Duodenal mucosa (tissue), 2 donors: ENCODE measurements around the gene KIF5B.
"Not testable (repeated sequence)": the region's sequence is repeated elsewhere in the genome, so short reads cannot be mapped to it uniquely, and the experiment has no call there.

Experiments
- H3K27ac ChIP-seq: one replicate; pipeline ENCODE4 v1.7.0; 2013; ENCODE audit warnings: low read depth, low read length
- H3K27me3 ChIP-seq, 2 donors: one replicate each; pipeline ENCODE4 v1.7.0; 2013; ENCODE audit warnings: low read length in 2 of 2, control low read depth in 1 of 2; ENCODE audit not compliant: insufficient read depth in 2 of 2, control insufficient read depth in 1 of 2
- H3K36me3 ChIP-seq, 2 donors: one replicate each; pipeline ENCODE4 v1.7.0; 2013; ENCODE audit warnings: low read length in 2 of 2, control low read depth in 1 of 2; ENCODE audit not compliant: insufficient read depth in 2 of 2, control insufficient read depth in 1 of 2
- H3K4me1 ChIP-seq, 2 donors: one replicate each; pipeline ENCODE4 v1.7.0; 2013; ENCODE audit warnings: low read length in 2 of 2, control low read depth in 1 of 2; ENCODE audit not compliant: insufficient read depth in 2 of 2, control insufficient read depth in 1 of 2
- H3K4me3 ChIP-seq, 2 donors: one replicate each; pipeline ENCODE4 v1.7.0; 2013; ENCODE audit warnings: low read length in 2 of 2, low read depth in 1 of 2
- H3K9ac ChIP-seq, 2 donors: one replicate each; pipeline ENCODE4 v1.7.0; 2013; ENCODE audit warnings: low read length in 2 of 2, low read depth in 1 of 2
- H3K9me3 ChIP-seq, 2 donors: one replicate each; pipeline ENCODE4 v1.7.0; 2013; ENCODE audit warnings: low read length in 2 of 2, control low read depth in 1 of 2; ENCODE audit not compliant: control insufficient read depth in 1 of 2

Gene KIF5B

GRCh38 chr10:31999070-31999660, 57.1 kb downstream of the KIF5B start:
- H3K4me1 ChIP-seq = peaks cover 3 to 6% of the 10 kb centered on the region in 2 donors

GRCh38 chr10:31994926-31995325, 61.3 kb downstream of the KIF5B start:
- H3K4me1 ChIP-seq = no peaks in the 10 kb centered on the region
- no peak overlapping the region for H3K9ac ChIP-seq
- H3K27me3 ChIP-seq = no peaks in the 10 kb centered on the region
- H3K36me3 ChIP-seq = no peaks in the 10 kb centered on the region
- H3K27ac ChIP-seq = no peak overlapping the region
- no peak overlapping the region for H3K4me3 ChIP-seq
- no peaks in the 10 kb centered on the region for H3K9me3 ChIP-seq

More at GRCh38 chr10:31999070-31999660, 57.1 kb downstream of the KIF5B start:
- Histone ChIP-seq H3K27ac (no peak overlapping the region), H3K27me3 (no peaks in the 10 kb centered on the region), H3K9me3 (no peaks in the 10 kb centered on the region), H3K4me3 (no peak overlapping the region), H3K9ac (no peak overlapping the region), H3K36me3 (no peaks in the 10 kb centered on the region)

GRCh38 chr10:31990937-31991336, 65.3 kb downstream of the KIF5B start:
- Histone ChIP-seq H3K4me3 (no peak overlapping the region), H3K4me1 (no peaks in the 10 kb centered on the region), H3K9ac (no peak overlapping the region), H3K27ac (no peak overlapping the region), H3K9me3 (no peaks in the 10 kb centered on the region), H3K36me3 (no peaks in the 10 kb centered on the region), H3K27me3 (no peaks in the 10 kb centered on the region)

GRCh38 chr10:31987786-31988185, 68.4 kb downstream of the KIF5B start:
- H3K9me3 ChIP-seq, H3K4me3 ChIP-seq, H3K4me1 ChIP-seq, H3K27me3 ChIP-seq, H3K36me3 ChIP-seq, H3K9ac ChIP-seq, H3K27ac ChIP-seq: not testable (repeated sequence)

- Histone ChIP-seq H3K36me3 (no peaks in the 10 kb centered on the region), H3K9me3 (no peaks in the 10 kb centered on the region), H3K9ac (no peak overlapping the region), H3K4me3 (no peak overlapping the region), H3K27me3 (no peaks in the 10 kb centered on the region), H3K4me1 (no peaks in the 10 kb centered on the region), H3K27ac (no peak overlapping the region)
Observed at GRCh38 chr10:31982111-31982510, 74.1 kb downstream of the KIF5B start.

GRCh38 chr10:31980471-31980870, 75.8 kb downstream of the KIF5B start:
- Histone ChIP-seq H3K4me1 (no peaks in the 10 kb centered on the region), H3K9ac (no peak overlapping the region), H3K9me3 (no peaks in the 10 kb centered on the region), H3K27me3 (no peaks in the 10 kb centered on the region), H3K4me3 (no peak overlapping the region), H3K36me3 (no peaks in the 10 kb centered on the region), H3K27ac (no peak overlapping the region)

GRCh38 chr10:31979071-31979470, 77.2 kb downstream of the KIF5B start:
- H3K27ac ChIP-seq, H3K9me3 ChIP-seq, H3K27me3 ChIP-seq, H3K4me3 ChIP-seq, H3K36me3 ChIP-seq, H3K4me1 ChIP-seq, H3K9ac ChIP-seq: not testable (repeated sequence)

- H3K36me3 ChIP-seq = no peaks in the 10 kb centered on the region
- no peak overlapping the region for H3K27ac ChIP-seq
- H3K4me3 ChIP-seq = no peak overlapping the region
- no peaks in the 10 kb centered on the region for H3K4me1 ChIP-seq
- H3K9ac ChIP-seq = no peak overlapping the region
- H3K27me3 ChIP-seq = no peaks in the 10 kb centered on the region
- H3K9me3 ChIP-seq = no peaks in the 10 kb centered on the region
Observed at GRCh38 chr10:31978156-31978483, 78.1 kb downstream of the KIF5B start.

- H3K27ac ChIP-seq = no peak overlapping the region
- no peaks in the 10 kb centered on the region for H3K36me3 ChIP-seq
- no peaks in the 10 kb centered on the region for H3K9me3 ChIP-seq
- H3K27me3 ChIP-seq = no peaks in the 10 kb centered on the region
- no peaks in the 10 kb centered on the region for H3K4me1 ChIP-seq
- H3K4me3 ChIP-seq = no peak overlapping the region
- no peak overlapping the region for H3K9ac ChIP-seq
Observed at GRCh38 chr10:31977440-31978155, 78.6 kb downstream of the KIF5B start.

GRCh38 chr10:31975157-31975765, 81.0 kb downstream of the KIF5B start:
- no peaks in the 10 kb centered on the region for H3K4me1 ChIP-seq
- no peak overlapping the region for H3K4me3 ChIP-seq
- H3K27me3 ChIP-seq = no peaks in the 10 kb centered on the region
- no peak overlapping the region for H3K9ac ChIP-seq
- H3K9me3 ChIP-seq = no peaks in the 10 kb centered on the region
- H3K27ac ChIP-seq = no peak overlapping the region
- H3K36me3 ChIP-seq = no peaks in the 10 kb centered on the region
